Fibroblast of upper back skin (primary cell): ENCODE data around the gene NKAP.
"Not testable (repeated sequence)": the region's sequence is repeated elsewhere in the genome, so short reads cannot be mapped to it uniquely, and the experiment has no call there.

Experiments
- DNase-seq: peaks from one replicate; pipeline ENCODE4 v3.0.0-alpha.2; 2013

Gene NKAP

GRCh38 chrX:119943185-119943988 is at the start of gene NKAP:
Gene NKAP (minus strand): TSS chrX:119943751. CDS start chrX:119943605, 146 bp downstream.
- peak; percentile 93 for DNase-seq

- no peak for DNase-seq
These were observed 47.6 kb upstream of the NKAP start for GRCh38 chrX:119991005-119991787.

DNA sequence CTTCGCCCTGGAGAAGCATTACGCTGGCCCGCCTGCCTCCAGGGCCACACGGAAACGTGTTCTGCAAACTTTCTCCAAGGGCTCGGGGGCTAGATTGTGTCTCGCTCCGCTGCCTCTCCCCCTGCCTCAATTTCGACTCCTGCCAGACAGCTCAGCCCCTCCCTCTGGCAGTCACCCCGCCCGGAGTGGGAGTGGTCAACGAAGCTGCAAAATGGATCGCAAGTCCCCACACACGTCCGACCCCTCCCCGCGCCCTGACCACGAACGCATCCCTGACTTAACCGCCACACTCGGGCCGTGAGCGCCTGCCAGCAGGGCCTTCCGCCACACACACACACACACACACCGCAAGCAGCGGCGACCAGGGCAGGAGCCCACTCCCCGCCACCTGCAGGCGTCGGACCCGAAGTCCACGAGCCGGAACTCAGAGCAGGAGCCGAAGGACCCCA is 47.0 kb upstream of the NKAP start:
- no peak for DNase-seq

GRCh38 chrX:119989905-119990555 is 46.5 kb upstream of the NKAP start:
- DNase-seq, result no peak

- no peak for DNase-seq
These were observed 42.7 kb upstream of the NKAP start for GRCh38 chrX:119986203-119986602.

- no peak for DNase-seq
These were observed 41.1 kb upstream of the NKAP start for GRCh38 chrX:119984652-119985051.

GRCh38 chrX:119983494-119983893 is 39.9 kb upstream of the NKAP start:
- no peak for DNase-seq

DNA sequence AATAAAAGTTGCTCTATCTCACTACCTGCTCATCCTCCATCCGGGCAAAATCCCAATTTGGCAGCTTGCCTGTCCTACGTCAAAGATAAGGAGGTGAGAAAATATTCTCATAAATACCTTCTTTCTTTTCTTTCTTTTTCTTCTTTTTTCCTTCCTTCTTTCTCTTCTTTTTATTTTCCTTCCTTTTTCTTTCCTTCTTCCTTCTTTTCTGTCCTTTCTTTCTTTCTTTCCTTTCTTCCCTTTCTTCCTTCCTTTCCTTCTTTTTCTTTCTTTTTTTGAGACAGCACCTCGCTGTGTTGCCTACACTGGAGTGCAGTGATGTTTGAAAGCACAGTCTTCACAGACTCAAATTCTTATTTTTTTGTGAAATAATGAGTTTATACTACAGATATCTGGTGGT is 38.6 kb upstream of the NKAP start:
- no peak for DNase-seq

GRCh38 chrX:119981286-119982070 is 37.9 kb upstream of the NKAP start:
- DNase-seq, result peak; percentile 5

GRCh38 chrX:119977172-119977571 is 33.6 kb upstream of the NKAP start:
- DNase-seq, result not testable (repeated sequence)

DNA sequence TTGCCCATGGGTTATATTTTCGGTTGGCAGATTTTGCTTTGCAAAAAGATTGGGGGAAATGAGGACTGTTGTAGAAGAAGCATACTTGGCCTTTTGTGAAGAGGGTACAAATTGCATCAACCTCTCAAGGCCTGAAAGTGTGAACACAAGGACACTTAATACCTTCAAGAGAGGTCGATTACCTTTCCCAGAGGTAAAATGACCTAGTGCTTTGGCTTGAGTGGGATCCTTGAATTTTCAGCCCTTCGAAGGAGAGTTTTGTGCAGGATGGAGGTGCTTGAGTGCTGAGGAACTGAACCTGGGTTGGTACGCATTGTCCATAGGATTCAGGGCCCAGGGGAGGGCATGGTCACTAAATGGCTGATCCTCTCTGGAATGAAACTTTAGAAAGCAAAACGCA is 27.6 kb upstream of the NKAP start:
- no peak for DNase-seq

- DNase-seq, result no peak
These were observed 27.0 kb upstream of the NKAP start for GRCh38 chrX:119970574-119970973.

DNA sequence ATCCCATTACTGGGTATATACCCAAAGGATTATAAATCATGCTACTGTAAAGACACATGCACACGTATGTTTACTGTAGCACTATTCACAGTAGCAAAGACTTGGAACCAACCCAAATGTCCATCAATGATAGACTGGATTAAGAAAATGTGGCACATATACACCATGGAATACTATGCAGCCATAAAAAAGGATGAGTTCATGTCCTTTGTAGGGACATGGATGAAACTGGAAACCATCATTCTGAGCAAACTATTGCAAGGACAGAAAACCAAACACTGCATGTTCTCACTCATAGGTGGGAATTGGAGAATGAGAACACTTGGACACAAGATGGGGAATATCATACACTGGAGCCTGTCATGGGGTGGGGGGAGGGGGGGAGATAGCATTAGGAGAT is 23.3 kb upstream of the NKAP start:
- not testable (repeated sequence) for DNase-seq

- DNase-seq, result no peak
These were observed 17.1 kb upstream of the NKAP start for GRCh38 chrX:119960625-119961024.

DNA sequence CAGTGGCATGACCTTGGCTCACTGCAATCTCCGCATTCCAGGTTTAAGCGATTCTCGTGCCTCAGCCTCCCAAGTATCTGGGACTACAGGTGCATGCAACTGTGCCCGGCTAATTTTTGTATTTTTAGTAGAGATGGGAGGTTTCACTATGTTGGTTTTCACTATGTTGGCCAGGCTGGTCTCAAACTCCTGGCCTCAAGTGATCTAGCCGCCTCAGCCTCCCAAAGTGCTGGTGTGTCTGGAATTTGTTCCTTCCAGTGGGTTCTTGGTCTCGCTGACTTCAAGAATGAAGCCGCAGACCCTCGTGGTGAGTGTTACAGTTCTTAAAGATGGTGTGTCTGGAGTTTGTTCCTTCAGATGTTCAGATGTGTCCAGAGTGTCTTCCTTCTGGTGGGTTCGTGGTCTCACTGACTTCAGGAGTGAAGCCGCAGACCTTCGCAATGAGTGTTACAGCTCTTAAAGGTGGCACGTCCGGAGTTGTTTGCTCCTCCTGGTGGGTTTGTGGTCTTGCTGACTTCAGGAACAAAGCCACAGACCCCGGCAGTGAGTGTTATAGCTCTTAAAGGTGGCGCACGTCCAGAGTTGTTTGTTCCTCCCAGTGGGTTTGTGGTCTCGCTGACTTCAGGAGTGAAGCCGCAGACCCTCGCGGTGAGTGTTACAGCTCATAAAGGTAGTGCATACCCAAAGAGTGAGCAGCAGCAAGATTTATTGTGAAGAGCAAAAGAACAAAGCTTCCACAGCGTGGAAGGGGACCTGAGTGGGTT is 12.4 kb upstream of the NKAP start:
- not testable (repeated sequence) for DNase-seq

GRCh38 chrX:119954374-119954773 is 10.8 kb upstream of the NKAP start:
- no peak for DNase-seq

GRCh38 chrX:119948381-119948780 is 4.8 kb upstream of the NKAP start:
- no peak for DNase-seq

- DNase-seq, result no peak
These were observed 1.9 kb upstream of the NKAP start for GRCh38 chrX:119945481-119945880.

DNA sequence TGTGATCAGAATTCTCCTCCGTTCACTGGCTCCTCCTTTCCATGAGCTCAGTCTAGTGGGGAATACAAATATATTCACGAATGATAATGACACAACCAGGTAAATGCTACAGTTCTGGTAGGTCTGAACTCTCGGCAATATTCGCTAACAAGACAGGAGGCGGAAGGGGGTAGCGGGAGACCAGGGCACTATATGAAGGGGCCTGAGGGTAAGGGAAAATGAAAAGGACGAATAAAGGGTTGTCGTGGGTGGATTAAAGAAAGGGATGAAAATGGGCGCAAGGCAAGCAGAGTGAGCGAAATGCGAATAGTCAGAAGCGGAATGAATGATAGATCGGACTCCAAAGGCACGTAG is 743 bp downstream of the NKAP start:
- DNase-seq, result no peak

- DNase-seq, result no peak
These were observed 1.3 kb downstream of the NKAP start for GRCh38 chrX:119942173-119942819.

- DNase-seq, result no peak
These were observed 2.2 kb downstream of the NKAP start for GRCh38 chrX:119941336-119941735.
